Activated CD8-positive, alpha-beta memory T cell treated with anti-CD3 and anti-CD28 coated beads for 4 hours (primary cell): Measurements from ENCODE around the gene SP100.
"Not testable (repeated sequence)": the region's sequence is repeated elsewhere in the genome, so short reads cannot be mapped to it uniquely, and the experiment has no call there.

ENCODE experiments used
- DNase-seq, 2 donors: peaks; one replicate each; pipeline ENCODE4 v3.0.0-alpha.2; 2020; ENCODE audit warnings: low read depth in 2 of 2

The SP100 gene

DNA sequence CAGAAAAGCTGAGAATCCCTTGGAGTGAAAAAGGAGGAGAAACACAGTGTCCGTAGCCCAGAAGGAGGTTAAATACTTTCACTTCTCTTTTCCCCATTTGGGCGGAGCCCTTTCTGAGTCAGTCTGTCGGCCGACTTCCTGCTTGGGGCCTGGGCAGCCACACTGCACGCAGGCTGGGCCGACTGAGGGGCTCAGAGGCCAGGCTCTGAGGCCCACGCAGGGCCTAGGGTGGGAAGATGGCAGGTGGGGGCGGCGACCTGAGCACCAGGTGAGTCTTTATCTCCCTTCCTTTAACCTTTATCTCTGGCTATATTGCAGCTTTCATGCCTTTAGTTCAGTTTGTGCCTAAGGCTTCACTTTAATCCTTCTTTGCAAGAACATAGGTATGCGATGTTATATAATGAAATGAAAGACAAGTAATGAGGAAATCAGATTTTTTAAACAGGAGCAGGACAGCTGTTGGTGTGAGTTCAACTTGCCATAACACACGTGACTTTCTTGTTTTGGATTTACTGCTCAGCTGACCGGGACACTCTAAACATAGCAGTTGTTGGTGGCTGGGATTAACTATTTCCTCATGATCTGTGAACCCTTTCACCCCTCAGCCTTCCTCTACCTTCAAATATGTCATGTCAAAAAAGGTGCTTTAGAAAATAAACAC is at the start of gene SP100:
SP100 (plus strand) TSS at position 141 of the 661 bp plus-strand sequence; CDS start at position 237, 96 bp downstream.
- peak; percentile 67 to 73 for DNase-seq

DNA sequence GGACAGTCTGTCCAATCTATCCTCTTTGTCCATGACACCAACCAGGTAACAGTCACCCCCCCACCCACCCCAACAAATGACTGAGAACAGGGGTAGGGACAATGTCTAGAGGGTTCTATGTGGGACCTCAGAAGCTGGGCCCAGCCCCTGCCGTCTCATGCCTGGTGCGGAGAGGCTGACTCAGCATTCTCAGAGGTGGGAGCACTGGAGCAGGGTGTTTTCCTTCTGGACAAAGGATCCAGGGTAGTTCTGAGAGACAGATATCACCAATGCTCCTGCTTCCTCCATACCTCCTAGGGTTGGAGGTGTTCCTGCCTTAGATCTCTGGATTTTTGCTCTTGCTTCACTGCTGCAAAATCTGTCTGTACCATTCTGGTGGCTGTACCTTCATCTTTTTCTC is 33.9 kb upstream of the SP100 start:
- DNase-seq: no peak

DNA sequence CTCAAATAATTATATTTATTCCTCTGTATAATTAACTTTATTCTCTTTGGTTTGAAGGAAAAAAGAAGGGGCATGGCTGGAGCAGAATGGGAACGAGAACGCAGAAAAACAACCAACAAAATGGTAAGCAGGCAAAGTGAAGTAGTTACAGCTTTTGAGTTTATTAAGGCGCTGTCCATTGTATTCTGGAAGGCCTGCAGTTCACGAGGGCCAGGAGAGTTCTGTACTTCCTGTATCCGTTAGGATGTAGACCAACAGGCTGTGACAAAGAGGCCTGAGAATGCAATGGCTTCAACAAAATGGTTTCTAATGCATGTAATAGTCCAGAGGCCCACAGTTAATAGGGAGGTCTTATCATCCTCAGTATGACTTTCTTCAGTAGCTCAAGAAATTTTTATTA is 32.5 kb upstream of the SP100 start:
- no peak for DNase-seq

DNA sequence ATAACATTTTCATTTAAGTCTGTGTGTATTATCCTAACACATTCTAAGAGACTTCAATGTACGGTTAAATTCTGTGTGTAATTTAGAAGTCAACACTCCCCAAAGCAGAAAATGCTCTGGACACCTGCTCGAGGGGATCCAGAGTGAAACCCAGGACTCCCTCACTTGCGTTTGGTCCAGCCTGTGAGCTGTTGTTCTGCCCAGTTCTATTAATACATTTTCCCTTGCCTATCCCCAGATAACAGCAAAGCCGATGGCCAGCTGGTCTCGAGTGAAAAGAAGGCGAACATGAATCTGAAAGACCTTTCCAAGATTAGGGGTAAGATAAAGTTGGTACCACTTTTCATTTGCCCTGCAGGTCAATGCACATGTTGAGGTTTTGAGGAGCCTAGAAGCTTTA is 31.0 kb upstream of the SP100 start:
- no peak for DNase-seq

DNA sequence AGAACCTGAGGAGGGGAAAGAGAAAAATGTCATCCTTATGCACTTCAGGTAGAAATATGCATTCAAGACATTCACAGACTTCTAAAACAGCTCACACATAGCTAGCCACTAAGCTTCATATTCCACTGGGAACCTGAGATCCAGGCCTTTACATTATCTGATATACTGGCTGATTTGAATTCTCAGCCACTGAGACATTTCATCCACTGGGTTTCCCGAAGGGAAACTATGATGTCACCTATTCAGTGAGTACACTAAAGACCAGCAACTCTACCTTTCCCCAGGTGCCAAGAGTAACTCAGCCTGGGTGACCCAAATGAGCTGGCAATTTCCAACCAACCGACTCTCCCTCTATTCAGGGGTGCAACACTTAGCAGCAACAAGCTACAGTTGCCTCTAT is 21.7 kb upstream of the SP100 start:
- DNase-seq: no peak

DNA sequence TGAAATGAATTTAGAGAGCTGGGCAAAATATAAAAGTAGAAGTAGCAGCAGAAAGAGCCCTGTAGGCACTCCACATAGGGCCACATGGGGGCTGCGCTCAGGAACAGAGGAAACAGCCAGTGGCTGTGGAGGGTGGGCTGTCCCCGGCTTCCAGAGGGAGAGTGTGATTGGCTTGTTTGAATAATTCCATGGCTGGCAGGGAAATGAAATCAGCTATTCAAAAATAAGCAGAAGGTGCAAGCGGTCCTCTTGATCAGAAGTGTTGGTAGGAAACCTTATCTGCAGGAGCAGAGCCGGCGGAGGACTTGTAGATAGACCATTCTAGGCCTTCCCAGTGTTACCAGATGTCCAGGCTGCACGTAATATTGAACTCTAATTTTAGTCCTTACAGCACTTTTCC is 17.3 kb upstream of the SP100 start:
- DNase-seq: not testable (repeated sequence)

DNA sequence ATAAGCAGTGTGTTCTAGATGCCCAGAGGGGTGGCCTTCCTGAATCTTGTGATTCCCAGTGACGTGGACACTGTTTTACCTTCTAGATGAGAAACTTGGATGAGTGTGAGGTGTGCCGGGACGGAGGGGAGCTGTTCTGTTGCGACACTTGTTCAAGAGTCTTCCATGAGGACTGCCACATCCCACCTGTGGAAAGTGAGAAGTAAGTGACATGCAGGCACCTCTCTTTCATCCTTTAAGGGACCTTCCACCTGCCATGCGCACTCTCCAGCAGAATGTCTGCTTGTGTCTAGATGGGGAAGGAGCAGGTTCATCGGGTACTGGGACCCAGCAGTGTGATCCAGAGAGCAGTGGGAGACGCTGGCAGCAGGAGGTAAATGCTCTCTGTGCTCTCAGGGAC is 16.0 kb upstream of the SP100 start:
- no peak for DNase-seq

DNA sequence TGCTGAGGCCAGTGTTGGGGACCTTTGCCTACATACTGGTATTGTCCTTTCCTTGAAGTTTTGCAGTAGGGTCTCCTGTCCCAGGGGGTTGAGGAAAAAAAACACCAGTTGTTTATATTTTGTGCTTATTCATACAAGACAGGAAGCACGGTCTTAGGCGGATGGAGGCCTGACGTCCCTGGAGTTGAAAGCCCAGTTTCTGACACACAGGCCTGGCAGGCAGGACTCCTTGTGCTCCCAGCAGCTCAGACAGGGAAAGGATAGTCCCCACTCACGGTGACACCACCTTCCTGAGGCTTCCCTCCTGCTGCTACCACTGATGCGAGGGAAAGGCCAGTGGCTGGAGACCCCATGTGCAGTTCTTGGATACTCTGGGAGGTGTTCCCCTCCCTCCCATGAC is 15.5 kb upstream of the SP100 start:
- DNase-seq: no peak

DNA sequence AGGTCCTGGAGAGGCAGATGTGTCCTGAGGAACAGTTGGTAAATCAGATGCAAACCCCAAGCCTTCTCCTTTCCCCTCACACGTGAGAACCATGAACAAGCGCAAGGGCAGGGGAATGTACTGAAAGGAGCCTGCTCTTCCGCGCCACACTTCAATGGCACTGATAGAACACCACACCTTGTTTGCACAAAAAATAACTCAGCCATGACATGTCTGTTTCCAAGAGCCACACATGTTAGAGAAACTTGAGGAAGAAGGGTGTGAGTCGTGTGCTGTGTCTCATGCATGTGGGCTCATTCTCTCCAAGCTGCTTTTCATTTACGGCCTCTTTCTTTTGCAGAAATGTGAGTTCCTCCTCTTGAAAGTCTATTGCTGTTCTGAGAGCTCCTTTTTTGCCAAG is 15.0 kb upstream of the SP100 start:
- not testable (repeated sequence) for DNase-seq

DNA sequence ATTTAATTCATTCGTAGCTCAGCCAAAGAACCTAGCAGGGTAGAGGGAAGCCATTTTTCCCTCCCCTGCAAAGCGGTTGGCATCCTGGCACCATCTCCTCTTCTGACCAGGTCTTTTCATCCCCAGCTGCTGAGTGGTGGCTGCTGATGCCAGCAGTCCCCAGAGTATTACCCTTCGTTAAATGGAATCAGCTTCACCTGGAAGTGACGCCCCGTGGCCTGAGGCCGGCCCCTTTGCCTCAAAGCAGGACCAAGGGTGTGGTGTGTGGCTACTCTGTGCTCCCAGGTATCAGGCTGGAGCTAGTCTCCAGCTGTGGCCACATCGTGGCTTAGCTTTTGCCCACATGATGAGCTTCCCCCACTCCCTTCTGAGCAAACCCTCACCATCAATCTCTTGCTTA is 12.3 kb upstream of the SP100 start:
- no peak for DNase-seq

DNA sequence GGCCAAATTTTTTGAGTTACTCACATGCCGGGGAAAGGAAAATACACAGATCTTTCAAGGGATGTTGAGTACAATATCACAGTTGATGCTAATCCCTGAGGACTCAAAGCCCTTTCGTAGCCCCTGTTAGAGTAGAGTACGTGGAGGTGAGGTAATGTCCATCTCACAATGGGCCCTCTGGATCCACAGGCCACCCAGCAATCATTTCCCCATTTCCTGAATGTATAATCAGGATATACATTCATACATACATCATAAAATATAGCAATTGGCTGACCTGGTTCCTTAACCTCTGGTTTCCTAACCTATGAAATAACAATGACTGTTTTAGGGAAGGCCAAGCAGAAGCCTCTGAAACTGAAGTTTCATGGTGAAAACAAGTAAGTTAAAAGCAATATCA is 10.2 kb upstream of the SP100 start:
- DNase-seq: no peak

DNA sequence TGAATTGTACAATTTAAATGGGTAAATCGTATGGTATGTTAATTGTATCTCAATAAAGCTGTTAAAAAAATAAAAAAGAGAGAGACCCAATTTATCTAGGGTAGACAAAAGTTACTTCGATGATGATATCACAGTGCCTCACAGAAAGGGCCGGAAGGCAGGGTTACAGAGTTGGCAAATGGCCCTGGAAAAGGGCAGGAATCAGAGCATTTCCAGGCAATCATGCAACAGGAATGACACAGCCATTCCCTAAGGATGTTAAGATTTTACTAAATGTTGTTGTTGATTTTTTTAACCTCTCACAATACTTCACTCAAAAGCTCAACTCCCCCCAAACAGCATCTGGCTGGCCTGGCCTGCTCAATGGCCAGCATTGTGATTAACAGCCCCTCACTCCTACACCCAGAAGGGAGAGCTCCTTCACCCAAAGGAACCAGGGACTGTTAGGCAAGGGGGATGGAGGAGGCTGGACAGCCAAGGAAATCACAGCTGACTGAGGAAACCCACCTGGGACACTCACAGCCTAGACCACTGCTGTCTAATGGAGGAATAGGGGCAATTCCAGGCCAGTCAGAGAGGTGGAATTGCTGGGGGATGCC is 7.7 kb upstream of the SP100 start:
- no peak for DNase-seq

DNA sequence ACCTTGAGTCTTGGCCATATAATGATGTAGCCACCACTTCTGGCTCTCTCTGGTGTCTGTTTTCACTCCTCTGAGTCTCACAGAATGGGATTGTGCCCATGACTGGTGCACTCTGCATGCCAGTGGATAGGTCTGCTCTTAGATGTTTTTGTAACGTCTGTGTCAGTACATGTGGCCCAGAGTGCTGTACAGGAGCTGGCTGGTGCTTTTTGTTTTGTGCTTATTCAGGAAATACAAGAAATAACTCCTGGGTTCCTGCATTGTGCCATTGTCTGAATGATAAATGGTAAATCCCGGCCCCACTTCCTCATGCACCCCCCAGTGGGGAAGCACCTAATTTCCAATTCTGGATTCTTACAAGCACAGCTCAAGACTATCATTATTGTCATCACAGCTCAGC is 6.7 kb upstream of the SP100 start:
- DNase-seq: not testable (repeated sequence)

DNA sequence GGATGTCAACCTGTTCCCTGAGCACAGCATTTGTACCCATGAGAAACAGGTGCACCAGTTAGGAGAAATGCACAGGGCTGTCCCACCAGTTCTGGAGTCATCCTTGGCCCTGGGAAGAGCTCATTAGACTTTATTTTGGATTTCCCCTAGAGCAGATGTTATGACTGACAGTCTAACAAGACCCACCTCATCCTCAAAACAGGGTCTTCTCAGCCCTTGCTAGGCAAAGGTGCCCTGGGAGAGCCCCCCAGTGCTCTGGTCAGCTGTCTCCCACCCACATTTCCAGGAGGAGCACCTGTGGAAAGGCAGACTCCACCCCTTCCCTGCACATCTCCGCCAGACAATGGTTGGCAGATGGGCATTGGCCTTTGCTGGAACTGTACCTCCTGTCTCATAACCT is 5.7 kb upstream of the SP100 start:
- no peak for DNase-seq

DNA sequence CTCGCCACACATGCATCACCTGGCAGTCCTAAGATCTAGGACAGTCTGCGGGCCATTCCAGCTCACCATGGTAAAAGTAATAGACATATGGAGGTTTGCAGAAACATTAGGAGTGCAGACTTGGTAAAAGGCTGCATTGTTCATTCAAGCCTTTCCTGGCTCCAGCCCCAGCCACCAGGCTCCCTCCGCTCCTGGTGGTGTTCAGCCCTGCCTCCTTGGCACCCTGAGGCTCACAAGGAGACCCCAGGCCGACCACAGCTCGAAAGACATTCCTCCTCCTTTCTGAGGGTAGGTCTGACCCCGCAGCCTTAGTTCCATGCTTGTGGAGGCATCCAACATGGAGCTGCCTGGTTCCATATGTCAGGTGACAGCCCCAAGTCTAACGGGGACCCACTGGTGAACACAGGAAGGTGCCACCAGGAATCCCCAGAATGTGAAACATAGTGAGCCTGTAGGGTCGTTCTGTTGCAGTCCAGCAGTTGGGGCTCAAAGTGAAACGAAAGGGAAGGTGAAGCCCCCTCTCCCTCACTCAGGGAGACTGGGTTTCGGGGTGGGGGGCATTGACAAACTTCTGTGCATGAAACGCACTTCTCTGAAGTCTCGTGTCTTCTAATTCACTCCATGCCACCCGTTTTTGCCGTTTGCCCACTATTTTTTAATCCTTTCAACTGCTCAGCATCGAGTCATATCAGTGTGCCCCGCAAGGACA is 5.0 kb upstream of the SP100 start:
- DNase-seq: no peak

DNA sequence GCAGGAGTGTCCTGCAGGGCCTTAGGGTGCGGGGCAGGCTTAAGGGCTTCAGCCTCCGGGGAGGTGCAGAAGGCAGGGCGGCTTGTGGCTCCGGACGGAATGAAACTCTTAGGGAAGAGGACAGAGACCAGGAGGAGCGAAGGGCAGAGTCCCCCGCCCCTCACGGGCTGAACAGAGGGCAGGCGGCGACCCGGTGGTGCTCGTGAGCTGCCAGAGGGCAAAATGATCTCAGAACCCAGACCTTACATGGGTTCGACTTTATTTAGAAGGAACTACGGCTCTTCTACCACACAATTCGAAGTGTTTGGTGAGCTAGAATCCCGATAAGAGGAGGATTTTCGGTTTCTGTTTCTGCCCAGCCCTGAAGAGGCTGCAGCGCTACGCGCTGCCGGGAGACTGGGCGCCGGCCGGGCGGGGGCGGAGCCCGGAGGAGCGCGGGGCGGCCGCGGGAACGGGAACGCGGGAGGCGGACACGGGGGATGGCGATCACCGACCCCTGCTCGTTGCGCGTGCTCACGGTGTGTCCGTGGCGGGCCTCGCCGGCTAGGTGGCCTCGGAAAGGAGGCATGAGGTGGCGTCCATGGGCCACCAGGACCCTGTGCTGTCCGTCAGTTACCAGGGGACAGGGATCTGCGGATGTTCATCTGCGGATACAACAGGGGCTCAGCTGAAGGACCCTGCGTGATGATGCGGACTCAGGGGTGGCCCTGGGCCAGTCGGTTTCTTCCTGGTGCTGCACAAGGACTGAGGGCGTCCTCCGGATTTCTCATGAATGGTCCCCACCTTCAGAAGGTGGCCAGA is 4.2 kb upstream of the SP100 start:
- no peak for DNase-seq

DNA sequence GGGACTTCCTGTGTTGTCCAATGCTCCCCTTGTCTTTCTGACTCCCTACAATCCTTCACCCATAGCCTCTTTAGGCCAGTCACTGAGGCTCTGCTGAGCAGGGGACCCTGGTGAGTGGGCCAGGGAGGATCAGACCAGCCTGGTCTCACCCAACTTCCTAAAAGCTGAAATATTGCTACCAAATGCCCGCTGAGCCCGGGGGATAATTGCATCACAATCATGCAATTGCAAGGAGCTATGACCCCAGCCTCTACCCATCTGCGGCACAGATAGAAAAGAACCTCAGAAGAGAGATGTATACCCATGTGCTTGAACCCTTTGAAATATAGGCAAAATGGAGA is 3.7 kb upstream of the SP100 start:
- no peak for DNase-seq

DNA sequence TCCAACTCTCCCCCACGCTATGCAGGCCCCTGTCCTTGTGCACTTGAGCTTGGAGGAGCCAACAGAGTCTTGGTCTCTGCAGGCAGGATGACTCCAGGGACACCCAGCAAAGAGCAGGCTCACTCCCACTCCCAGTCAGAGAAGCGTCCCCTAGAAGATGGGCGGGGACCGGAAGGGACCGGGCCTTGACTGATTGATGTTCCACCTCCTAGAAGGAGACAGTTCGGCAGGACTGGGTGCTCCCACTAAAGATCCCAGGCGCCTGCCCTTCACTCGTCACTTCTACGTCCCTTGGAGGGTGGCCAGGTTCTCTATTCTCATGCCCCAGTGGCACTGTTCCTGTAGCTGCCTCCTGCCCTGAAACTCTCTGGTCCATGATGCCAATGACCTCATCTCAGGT is 3.2 kb upstream of the SP100 start:
- no peak for DNase-seq

DNA sequence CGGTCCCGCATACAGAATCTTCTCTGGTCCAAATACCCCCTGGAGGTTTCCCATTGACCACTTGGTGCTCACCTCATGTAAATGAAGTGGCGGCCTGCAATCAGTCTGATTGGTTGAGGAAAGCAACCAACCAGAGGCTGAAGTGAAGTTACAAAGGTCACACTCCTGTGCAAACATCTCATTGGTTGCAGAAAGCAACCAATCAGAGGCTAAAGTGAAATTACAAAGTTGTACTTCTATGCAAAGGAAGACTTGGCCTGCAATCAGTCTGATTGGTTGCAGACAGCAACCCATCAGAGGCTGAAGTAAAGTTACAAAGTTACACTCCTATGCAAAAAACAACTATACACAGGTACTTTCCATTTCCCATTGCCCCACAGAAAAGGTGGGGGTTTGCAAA is 2.5 kb upstream of the SP100 start:
- no peak for DNase-seq

DNA sequence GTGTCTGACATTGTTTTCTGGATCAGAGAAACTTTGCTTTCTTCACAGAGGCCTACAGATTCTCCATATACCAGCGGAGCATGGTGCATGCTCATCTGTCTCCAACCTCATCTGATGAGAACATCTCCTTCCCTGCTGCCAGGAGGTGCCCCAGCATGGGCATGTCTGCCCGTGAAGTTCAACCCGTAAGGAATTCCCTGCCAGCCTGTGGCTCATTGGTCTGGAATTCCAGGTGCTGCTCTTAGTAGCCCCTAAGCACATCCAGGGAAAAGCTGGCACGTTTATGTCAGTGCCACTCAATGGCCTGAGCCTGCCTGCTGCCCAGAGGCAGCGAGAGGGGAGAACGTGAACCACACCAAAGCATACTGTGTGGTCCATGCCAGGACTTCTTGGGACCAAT is 1.7 kb upstream of the SP100 start:
- no peak for DNase-seq

DNA sequence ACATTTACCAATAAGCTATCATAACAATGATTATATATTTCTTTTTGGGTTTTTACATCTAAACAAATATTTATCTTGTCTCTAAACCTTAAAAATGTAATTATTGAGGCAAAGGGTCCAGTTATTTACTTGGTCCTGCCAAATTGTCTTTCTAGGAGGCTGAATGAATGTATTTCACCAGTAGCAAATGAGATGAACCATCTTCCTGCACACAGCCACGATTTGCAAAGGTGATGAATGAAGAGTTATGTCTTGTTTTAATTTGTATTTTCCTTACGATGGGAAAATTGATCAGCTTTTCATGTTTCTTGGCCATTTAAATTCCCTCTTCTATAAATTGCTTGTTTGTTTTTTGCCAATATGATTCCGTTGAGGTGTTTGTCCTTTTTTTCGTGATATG is 1.4 kb downstream of the SP100 start:
- DNase-seq: no peak

DNA sequence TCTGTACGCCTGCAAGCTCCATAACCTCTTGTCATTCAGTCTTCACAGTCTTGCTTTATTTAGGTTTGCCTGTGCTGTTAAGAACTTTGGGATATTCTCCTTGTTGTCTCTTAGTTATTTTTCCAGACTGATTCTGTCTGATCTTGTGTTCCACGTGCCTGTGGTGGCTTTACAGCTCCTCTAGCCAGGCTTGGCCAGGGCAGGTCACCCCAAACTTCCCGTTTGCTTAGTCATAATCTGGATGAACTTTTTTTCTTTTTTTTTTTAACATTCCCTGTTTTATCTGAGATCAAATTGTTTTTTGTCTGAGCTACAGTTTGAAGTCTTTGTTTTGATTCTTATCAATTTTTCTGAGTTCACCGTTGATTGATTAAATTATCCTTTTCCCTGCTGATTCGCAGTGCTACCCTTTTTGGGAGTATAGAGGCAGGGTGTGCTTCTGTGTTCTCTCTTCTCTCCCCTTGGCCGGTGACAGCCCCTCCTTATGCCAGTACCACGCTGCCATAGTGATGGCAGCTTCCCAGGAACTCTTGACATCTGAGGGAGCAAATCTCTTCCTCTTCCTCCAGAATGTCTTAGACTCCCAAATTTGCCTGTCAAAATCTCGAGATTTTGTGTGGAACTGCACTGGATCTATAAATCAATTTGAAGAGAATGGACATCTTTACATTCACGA is 2.5 kb downstream of the SP100 start:
- no peak for DNase-seq
